Measurements from ENCODE around the gene OIT3.
"Not testable (repeated sequence)": the region's sequence is repeated elsewhere in the genome, so short reads cannot be mapped to it uniquely, and the experiment has no call there.

DNA sequence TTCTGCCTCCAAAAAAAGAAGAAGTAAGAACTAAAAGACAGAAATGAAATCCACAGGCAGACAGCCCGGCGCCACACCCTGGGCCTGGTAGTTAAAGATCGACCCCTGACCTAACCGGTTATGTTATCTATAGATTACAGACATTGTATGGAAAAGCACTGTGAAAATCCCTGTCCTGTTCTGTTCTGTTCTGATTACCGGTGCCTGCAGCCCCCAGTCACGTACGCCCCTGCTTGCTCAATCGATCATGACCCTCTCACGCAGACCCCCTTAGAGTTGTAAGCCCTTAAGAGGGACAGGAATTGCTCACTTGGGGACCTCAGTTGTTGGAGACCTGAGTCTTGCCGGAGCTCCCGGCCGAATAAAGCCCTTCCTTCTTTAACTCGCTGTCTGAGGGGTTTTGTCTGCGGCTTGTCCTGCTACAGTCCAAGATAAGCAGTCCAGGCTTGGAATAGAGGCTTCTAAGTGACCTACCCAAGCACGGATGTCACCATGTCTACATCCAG lies 10.5 kb downstream of the OIT3 start:
- TF ChIP-seq, protein P1, sequence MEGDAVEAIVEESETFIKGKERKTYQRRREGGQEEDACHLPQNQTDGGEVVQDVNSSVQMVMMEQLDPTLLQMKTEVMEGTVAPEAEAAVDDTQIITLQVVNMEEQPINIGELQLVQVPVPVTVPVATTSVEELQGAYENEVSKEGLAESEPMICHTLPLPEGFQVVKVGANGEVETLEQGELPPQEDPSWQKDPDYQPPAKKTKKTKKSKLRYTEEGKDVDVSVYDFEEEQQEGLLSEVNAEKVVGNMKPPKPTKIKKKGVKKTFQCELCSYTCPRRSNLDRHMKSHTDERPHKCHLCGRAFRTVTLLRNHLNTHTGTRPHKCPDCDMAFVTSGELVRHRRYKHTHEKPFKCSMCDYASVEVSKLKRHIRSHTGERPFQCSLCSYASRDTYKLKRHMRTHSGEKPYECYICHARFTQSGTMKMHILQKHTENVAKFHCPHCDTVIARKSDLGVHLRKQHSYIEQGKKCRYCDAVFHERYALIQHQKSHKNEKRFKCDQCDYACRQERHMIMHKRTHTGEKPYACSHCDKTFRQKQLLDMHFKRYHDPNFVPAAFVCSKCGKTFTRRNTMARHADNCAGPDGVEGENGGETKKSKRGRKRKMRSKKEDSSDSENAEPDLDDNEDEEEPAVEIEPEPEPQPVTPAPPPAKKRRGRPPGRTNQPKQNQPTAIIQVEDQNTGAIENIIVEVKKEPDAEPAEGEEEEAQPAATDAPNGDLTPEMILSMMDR (IDR thresholded peaks at IDR 0.05): not testable (repeated sequence)
- TF ChIP-seq POLR2A (IDR thresholded peaks at IDR 0.05): not testable (repeated sequence)

Measured in prostate gland (tissue), 2 donors.